Kidney capillary endothelial cell (primary cell): ENCODE results near the gene ZNF609.

ENCODE experiments used
- DNase-seq: peaks from one replicate; pipeline ENCODE4 v3.0.0-alpha.2; 2018; ENCODE audit warnings: low spot score

ZNF609 gene

DNA sequence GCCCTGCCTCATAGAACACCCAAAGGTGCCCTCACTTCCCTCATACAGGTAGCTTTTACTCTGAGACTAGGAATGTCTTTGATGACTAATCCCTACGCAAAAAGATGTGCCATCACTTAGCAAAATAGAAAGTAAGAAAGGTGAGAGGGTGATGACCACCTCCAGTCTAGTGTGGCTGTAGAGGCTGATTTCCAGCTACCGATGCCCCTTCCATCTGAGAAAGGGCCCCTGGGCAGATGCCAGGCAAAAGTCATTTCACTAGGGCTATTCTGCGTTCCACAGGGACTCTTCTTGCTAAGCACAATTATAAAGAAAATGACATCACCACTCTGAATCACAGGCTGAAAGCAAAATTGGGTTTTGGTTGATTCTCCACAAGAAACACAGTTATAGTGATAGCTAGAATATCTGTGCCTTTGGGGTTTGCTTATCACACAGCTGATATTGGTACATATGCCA is 237.6 kb downstream of the ZNF609 start:
- DNase-seq = no peak

GRCh38 chr15:64698823-64699222 is 238.4 kb downstream of the ZNF609 start:
- DNase-seq = no peak

- peak; percentile 21 for DNase-seq
These were observed 239.5 kb downstream of the ZNF609 start for GRCh38 chr15:64699751-64700388.

- DNase-seq = no peak
These were observed 240.7 kb downstream of the ZNF609 start for GRCh38 chr15:64701051-64701450.

- DNase-seq = no peak
These were observed 241.3 kb downstream of the ZNF609 start for GRCh38 chr15:64701482-64702184.

DNA sequence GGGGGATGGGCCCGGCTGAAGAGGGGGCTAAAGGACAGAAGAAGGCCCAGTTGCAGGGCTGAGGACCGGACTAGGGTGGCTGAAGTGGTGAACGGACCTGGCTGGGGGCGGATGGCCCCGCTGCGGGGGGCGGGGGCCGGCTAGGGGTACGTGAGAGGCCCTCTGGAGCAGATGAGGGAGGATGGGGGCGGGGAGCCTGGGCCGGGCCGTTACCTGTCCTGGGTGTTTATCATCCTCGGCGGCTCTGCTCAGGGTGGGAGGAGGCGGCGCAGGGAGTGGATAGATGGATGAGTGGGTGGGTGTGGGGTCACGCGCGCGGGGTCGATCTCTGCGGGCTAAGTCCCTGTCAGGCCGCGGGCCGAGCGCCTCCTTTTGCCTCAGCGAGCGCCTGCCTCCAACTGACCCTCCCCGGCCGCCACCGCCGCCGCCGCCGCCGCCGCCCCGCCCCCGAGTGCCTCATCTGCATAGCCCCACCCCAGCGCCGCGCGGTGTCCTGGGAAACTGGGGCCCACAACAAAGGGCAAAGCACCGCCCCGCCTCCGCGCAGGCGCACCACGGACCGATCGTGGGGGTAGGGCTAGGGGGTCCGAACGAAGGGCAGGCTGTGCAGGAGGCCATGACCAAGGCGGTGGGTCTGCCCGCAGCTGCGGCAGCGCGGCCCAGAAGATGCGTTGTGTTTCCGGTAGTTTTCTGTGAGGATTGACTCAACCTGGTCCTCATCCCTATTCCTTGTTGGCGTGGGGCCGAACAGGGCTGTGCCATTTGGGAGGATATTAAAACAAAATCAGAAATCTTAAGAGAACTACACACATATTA is 242.6 kb downstream of the ZNF609 start:
- peak; percentile 85 for DNase-seq

- DNase-seq = no peak
These were observed 243.2 kb downstream of the ZNF609 start for GRCh38 chr15:64703632-64703959.

DNA sequence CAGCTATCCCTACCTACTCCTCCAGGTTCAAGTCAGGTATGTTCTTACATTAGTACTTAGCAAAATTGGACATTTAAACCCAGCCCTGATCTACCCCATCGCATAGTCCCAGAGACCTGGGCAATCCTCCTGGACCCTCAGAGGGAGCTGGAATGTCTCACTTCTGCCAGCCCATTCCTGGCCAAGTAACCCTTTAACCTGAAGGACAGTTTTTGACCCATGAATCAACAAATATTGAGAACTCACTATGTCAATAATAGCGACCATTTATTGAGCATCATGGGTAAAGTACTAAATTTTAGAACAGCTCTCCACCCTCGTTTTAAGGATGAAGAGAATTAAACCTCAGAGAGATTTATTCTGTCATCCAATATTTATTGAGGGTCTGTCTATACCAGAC is 244.6 kb downstream of the ZNF609 start:
- DNase-seq = no peak

DNA sequence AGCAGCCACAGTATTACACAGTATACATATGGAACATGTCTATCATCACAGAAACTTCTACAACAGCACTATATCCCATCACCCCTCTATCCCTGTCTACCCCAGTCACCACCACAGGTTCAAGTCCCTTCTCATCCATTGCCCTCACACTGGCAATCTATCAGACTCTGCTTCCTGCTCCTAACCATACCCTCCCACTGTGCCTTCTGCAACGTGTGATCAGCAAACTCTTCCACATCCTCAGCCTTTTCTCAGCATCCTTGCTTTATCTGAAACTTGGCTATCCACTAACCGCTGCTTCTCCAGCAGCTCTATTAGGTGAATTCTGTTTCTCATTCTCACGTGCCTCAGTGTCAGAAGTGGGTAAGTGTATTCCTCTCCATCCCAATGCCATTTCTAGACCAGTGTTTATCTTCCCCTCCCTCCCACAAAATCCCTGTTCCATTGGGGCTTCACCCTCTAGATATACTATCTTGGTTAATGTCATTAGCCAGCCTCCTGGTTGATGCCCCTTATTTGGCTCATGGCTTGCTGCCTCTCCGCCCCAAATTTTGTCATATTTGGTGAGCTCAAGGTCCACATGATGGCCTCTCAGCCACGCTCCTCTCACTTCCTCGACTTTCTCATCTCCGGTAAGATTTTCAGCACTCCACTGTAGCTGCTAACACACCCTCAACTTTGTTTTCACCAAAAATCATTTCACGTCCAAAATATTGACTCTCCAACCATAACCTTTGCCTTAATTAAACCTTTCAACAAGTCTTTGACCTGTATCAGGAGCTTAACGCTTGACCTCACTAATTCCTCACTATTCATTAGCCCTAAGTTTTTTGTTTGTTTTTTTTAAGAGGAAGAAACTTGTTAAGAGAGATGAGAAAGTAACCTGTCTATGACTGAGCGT is 245.9 kb downstream of the ZNF609 start:
- DNase-seq = no peak

GRCh38 chr15:64710676-64711428 is 250.5 kb downstream of the ZNF609 start:
- no peak for DNase-seq

- no peak for DNase-seq
These were observed 252.0 kb downstream of the ZNF609 start for GRCh38 chr15:64712353-64712752.

- no peak for DNase-seq
These were observed 253.2 kb downstream of the ZNF609 start for GRCh38 chr15:64713592-64713991.

GRCh38 chr15:64716452-64716851 is 256.1 kb downstream of the ZNF609 start:
- DNase-seq = no peak

DNA sequence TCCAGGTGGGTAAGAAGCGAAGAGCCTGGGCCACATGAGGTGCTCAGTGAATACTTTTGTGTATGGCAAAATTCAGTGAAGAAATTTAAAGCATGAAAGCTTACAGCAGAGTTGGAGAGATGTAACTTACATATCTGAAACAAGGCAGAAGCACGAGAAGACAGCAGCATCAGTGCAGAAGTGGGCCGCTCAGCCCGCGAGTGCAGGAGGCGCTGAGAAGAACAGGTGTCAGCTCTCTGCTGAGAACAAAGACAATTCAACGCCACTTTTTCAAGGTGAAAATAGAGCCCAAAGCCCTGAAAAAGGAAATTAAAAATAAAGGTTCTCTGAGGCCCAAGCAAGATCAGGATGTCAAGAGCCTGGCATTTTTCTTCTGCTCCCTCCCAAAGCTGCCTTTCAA is 256.8 kb downstream of the ZNF609 start:
- DNase-seq = no peak

- DNase-seq = peak; percentile 75
These were observed 257.5 kb downstream of the ZNF609 start for GRCh38 chr15:64717735-64718495.

GRCh38 chr15:64720188-64720587 is 259.8 kb downstream of the ZNF609 start:
- no peak for DNase-seq

DNA sequence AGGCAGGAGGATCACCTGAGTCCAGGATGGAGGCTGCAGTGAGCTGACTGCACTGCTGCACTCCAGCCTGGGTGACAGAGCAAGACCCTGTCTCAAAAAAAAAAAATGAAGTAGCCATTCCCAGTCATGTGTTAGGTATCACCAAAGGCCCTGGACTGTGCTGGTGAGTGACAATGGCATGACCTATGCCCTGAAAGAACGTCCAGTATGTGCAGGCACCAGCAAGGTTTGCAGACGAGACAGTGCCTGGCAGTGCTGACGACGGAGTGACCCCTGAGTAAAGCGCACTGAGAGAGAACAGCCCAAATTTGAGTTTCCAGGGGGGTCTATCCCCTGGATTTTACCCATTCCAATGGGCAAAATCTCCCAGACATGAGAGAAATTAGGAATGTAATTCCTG is 269.8 kb downstream of the ZNF609 start:
- DNase-seq = no peak

- peak; percentile 68 for DNase-seq
These were observed 270.8 kb downstream of the ZNF609 start for GRCh38 chr15:64731012-64731804.

GRCh38 chr15:64731805-64732151 is 271.4 kb downstream of the ZNF609 start:
- no peak for DNase-seq
